ENCODE results near the gene RBX1.

DNA sequence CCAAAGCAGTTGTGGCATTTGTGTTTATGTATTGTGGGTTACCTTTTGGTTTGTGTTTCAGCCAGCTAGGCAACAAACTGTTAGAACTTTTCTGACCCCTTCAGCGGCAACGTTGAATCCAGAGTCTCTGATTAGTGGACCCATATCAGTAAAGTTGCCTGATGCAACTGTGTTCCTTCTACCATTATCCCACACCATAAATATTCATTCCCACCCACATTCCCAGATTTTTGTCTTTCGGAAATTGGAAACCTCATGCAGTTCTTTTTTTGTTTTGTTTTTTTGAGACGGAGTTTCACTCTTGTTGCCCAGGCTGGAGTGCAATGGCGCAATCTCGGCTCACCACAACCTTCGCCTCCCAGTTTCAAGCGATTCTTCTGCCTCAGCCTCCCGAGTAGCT lies 30.7 kb upstream of the RBX1 start:
- no peak for TF ChIP-seq POLR2A (IDR thresholded peaks at IDR 0.05)
- TF ChIP-seq, protein P1, sequence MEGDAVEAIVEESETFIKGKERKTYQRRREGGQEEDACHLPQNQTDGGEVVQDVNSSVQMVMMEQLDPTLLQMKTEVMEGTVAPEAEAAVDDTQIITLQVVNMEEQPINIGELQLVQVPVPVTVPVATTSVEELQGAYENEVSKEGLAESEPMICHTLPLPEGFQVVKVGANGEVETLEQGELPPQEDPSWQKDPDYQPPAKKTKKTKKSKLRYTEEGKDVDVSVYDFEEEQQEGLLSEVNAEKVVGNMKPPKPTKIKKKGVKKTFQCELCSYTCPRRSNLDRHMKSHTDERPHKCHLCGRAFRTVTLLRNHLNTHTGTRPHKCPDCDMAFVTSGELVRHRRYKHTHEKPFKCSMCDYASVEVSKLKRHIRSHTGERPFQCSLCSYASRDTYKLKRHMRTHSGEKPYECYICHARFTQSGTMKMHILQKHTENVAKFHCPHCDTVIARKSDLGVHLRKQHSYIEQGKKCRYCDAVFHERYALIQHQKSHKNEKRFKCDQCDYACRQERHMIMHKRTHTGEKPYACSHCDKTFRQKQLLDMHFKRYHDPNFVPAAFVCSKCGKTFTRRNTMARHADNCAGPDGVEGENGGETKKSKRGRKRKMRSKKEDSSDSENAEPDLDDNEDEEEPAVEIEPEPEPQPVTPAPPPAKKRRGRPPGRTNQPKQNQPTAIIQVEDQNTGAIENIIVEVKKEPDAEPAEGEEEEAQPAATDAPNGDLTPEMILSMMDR (IDR thresholded peaks at IDR 0.05) = no peak

All from vagina (tissue), 2 donors.